Osteocyte (in vitro differentiated cells): ENCODE measurements around the gene SPAG17. TPM values are rescaled to one million over a fixed set of nuclear protein-coding genes. Genes with fewer than 3 reads are reported as not detected.

Experiments used
- DNase-seq: peaks from one replicate; pipeline ENCODE4 v3.0.0; 2021; ENCODE audit warnings: mixed read lengths; ENCODE audit not compliant: unreplicated experiment; ENCODE audit errors: extremely low spot score
- H3K27ac Mint-ChIP-seq: one replicate; pipeline ENCODE4 v1.8.0; 2021; ENCODE audit warnings: mild to moderate bottlenecking, mixed read lengths; ENCODE audit not compliant: unreplicated experiment
- H3K27me3 Mint-ChIP-seq: one replicate; pipeline ENCODE4 v1.8.0; 2021; ENCODE audit warnings: mixed read lengths; ENCODE audit not compliant: unreplicated experiment
- H3K36me3 Mint-ChIP-seq: one replicate; pipeline ENCODE4 v1.8.0; 2021; ENCODE audit warnings: mixed read lengths; ENCODE audit not compliant: unreplicated experiment
- H3K4me1 Mint-ChIP-seq: one replicate; pipeline ENCODE4 v1.8.0; 2021; ENCODE audit warnings: mixed read lengths; ENCODE audit not compliant: unreplicated experiment
- H3K4me3 Mint-ChIP-seq: one replicate; pipeline ENCODE4 v1.8.0; 2021; ENCODE audit warnings: mild to moderate bottlenecking, moderate library complexity, mixed read lengths; ENCODE audit not compliant: unreplicated experiment
- H3K9me3 Mint-ChIP-seq: one replicate; pipeline ENCODE4 v1.8.0; 2021; ENCODE audit warnings: mixed read lengths; ENCODE audit not compliant: unreplicated experiment
- CTCF ChIP-seq: fragments of 200-600 bp; sonication (generic); IDR thresholded peaks from 2 replicates; pipeline ENCODE4 v1.5.0; 2021; ENCODE audit warnings: antibody characterized with exemption, mild to moderate bottlenecking, moderate library complexity
- total RNA-seq: library from RNA; stranded (reverse); gene quantifications from 2 replicates; pipeline ENCODE4 v1.2.1, GENCODE V29; 2021

The SPAG17 gene
- total RNA-seq, 1 donor from 2014 or later, result not detected

- H3K27ac Mint-ChIP-seq, result no peak overlapping the region
- H3K9me3 Mint-ChIP-seq, result peaks cover 9% of the 10 kb centered on the region
Observed at GRCh38 chr1:118004312-118004711, 180.7 kb downstream of the SPAG17 start.

GRCh38 chr1:117985973-117986372 lies 199.1 kb downstream of the SPAG17 start:
- no peak for TF ChIP-seq CTCF
- H3K4me3 Mint-ChIP-seq, result no peak overlapping the region
- H3K36me3 Mint-ChIP-seq, result no peaks in the 10 kb centered on the region
- H3K27me3 Mint-ChIP-seq, result peaks cover 29% of the 10 kb centered on the region
- no peaks in the 10 kb centered on the region for H3K9me3 Mint-ChIP-seq
- DNase-seq, result no peak
- no peaks in the 10 kb centered on the region for H3K4me1 Mint-ChIP-seq
- H3K27ac Mint-ChIP-seq, result no peak overlapping the region

More at GRCh38 chr1:118004312-118004711, 180.7 kb downstream of the SPAG17 start:
- H3K36me3 Mint-ChIP-seq, result no peaks in the 10 kb centered on the region
- DNase-seq, result no peak
- no peaks in the 10 kb centered on the region for H3K4me1 Mint-ChIP-seq
- H3K4me3 Mint-ChIP-seq, result no peak overlapping the region
- no peak for TF ChIP-seq CTCF
- H3K27me3 Mint-ChIP-seq, result peaks cover 11% of the 10 kb centered on the region

GRCh38 chr1:117985239-117985638 lies 199.8 kb downstream of the SPAG17 start:
- TF ChIP-seq CTCF, result no peak
- no peaks in the 10 kb centered on the region for H3K36me3 Mint-ChIP-seq
- H3K27ac Mint-ChIP-seq, result no peak overlapping the region
- DNase-seq, result no peak
- H3K9me3 Mint-ChIP-seq, result no peaks in the 10 kb centered on the region
- H3K27me3 Mint-ChIP-seq, result peaks cover 27% of the 10 kb centered on the region
- H3K4me1 Mint-ChIP-seq, result no peaks in the 10 kb centered on the region
- no peak overlapping the region for H3K4me3 Mint-ChIP-seq

- Mint-ChIP-seq H3K9me3 (no peaks in the 10 kb centered on the region), H3K4me3 (no peak overlapping the region), H3K27ac (no peak overlapping the region), H3K36me3 (no peaks in the 10 kb centered on the region), H3K4me1 (no peaks in the 10 kb centered on the region), H3K27me3 (peaks cover 23% of the 10 kb centered on the region)
- DNase-seq, result no peak
- no peak for TF ChIP-seq CTCF
Observed at GRCh38 chr1:117981455-117982192, 203.4 kb downstream of the SPAG17 start.

GRCh38 chr1:117976381-117976780 lies 208.6 kb downstream of the SPAG17 start:
- Mint-ChIP-seq H3K27ac (no peak overlapping the region), H3K27me3 (peaks cover 24% of the 10 kb centered on the region), H3K4me1 (no peaks in the 10 kb centered on the region), H3K4me3 (no peak overlapping the region), H3K36me3 (no peaks in the 10 kb centered on the region), H3K9me3 (no peaks in the 10 kb centered on the region)
- TF ChIP-seq CTCF, result no peak
- DNase-seq, result no peak
